Measurements from ENCODE around the gene POLR2J2. TPM values are rescaled to one million over a fixed set of nuclear protein-coding genes. Genes with fewer than 3 reads are reported as not detected.
A peak's percentile ranks its signal among the peaks of the same experiment; 100 is the strongest.
"Not testable (repeated sequence)": the region's sequence is repeated elsewhere in the genome, so short reads cannot be mapped to it uniquely, and the experiment has no call there.

The POLR2J2 gene
- total RNA-seq, 1 donor from 2014 or later: 3.3 TPM

- peak; percentile 14 for ATAC-seq
Measured at GRCh38 chr7:102667523-102667922, 3.9 kb downstream of the POLR2J2 start.

GRCh38 chr7:102666850-102667249, 4.6 kb downstream of the POLR2J2 start:
- peak; percentile 10 for ATAC-seq

DNA sequence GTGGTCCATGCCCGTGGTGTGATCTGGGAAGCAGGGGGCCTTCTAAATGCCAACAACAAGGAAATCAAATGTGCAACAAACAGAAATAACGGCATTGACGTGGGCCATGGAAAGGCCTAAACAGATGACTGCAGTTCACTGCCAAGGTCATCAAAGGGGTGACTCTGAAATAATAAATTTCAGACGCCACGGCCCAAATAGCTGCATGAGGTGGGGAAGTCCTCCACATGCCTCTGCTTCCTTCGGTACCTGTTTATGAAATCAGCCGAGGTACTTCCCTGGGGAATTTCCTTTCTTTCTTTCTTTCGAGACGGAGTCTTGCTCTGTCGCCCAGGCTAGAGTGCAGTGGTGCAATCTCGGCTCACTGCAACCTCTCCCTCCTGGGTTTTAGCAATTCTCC, 6.7 kb downstream of the POLR2J2 start:
- ATAC-seq: not testable (repeated sequence)

DNA sequence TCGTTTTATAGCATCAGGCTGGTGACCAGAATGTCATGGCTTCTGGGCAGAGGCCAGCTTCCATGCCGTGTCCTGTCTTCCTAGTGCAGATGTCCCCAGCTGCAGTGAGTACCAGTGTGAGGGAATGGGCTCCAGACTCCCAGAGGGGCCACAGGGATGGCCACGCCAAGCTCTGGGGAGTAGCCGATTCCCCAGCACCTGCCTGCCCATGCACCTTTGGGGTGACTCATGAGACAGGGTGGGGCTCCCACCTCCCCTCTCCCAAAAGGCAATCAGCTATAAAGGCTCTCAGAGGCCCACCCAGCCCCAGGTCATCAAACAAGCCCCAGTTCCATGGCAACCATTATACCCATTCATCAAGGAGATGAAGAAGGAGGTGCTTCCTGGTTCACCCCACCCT, 21.5 kb downstream of the POLR2J2 start, which contains the start of gene SPDYE2B:
Gene SPDYE2B, plus strand, starts transcription at position 396 of the 400 bp plus-strand sequence. CDS start 2,030 bp downstream, outside the sequence.
- ATAC-seq: peak; percentile 58

DNA sequence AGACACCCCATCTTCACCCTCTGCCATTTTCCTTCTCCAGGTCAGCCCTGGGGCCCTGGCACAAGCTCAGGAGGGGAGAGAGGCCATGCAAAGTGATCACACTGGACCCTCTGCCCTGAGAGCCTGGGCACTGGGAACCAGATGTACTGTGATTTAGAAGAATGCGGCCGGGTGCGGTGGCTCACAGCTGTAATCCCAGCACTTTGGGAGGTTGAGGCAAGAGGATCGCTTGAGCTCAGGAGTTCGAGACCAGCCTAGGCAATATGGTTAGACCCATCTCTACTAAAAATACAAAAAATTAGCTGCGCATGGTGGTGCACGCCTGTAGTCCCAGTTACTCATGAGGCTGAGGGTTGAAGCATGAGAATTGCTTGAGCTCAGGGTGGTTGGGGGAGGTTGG, 23.6 kb downstream of the POLR2J2 start:
- ATAC-seq: not testable (repeated sequence)

DNA sequence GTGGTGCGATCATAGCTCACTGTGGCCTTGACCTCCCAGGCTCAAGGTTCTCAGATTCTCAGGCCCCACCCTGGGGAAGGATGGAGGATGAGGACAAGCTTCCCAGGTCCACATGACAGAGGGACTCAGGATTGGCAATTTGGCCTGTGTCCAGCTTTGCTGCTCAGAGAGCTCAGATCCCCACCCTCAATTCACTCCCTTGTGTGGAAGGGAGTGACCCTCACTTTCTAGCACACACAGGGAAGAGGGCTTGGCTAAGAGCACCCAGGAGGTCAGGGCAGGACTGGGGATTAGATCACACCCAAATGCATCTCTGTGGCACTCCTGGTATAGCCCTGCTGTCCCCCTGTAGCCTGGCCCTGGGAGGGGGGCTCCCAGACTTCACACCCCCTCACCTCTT, 28.1 kb downstream of the POLR2J2 start:
- peak; percentile 67 for ATAC-seq

GRCh38 chr7:102642691-102643090, 28.8 kb downstream of the POLR2J2 start, which contains the start of gene UPK3BL1:
UPK3BL1 (minus strand) TSS chr7:102642791; CDS start chr7:102642741, 50 bp downstream.
- ATAC-seq: peak; percentile 77

GRCh38 chr7:102638848-102639247, 32.6 kb downstream of the POLR2J2 start:
- ATAC-seq: peak; percentile 2

GRCh38 chr7:102636956-102637355, 34.5 kb downstream of the POLR2J2 start:
- ATAC-seq: not testable (repeated sequence)

GRCh38 chr7:102635354-102635753, 36.1 kb downstream of the POLR2J2 start:
- peak; percentile 26 for ATAC-seq

DNA sequence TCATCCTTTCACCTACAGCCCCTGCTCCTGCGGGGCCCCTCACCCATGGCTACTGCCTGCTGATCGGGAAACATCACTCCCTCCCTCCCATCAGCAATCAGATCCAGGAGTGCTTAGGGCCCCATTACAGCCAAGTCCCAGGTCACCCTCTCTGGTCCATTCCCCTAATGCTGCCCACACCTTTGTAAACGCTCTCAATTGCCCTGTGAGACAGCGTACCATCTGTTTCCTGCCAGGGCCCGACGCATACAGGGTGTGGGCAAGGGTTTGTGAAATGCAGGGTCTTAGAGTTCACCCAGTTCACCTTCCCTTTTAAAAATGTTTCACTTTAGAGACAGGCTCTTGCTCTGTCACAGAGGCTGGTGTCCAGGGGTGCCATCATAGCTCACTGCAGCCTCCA, 37.2 kb downstream of the POLR2J2 start:
- ATAC-seq: not testable (repeated sequence)

GRCh38 chr7:102630622-102631021, 40.8 kb downstream of the POLR2J2 start:
- ATAC-seq: peak; percentile 42

DNA sequence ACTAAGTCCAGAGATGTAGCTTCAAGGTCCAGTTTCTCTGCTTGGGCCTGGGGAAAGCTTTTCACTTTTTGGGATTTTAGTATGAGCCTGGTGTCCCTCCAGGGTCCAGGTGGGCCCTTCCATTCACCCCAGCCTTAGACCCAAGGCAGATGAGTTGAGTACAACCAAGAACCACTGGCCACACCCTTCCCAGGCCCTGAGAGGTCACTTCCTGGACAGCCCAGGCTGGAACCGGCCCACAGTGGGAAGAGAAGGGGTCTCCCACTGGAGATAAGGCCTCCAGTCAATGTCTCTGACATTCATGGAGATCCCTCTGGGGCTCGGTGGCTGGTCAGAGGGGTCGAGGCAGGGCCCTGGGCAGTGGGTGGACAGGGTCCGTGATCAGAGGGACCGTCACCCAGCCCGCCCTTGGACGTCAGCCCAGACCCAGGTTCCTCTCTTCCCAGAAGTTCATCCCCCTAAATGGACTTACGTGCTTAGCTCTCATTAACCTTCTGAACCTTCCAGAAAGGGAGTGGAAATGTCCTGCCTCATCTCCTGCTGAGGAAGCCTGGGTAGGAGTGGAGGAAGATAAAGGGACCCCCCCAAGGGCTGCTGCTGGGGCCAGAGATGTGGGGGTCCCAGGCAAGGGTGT, 44.1 kb downstream of the POLR2J2 start:
- ATAC-seq: peak; percentile 22

GRCh38 chr7:102618122-102618521, 53.3 kb downstream of the POLR2J2 start:
- ATAC-seq: not testable (repeated sequence)

GRCh38 chr7:102616507-102617125, 54.8 kb downstream of the POLR2J2 start, which contains the start of gene RASA4:
RASA4 (minus strand) TSS chr7:102616756; CDS start chr7:102616689, 67 bp downstream.
- peak; percentile 95 for ATAC-seq

Other genes starting within 250 kb of the POLR2J2 start
- gene ORAI2, start 238.1 kb downstream of the POLR2J2 start, total RNA-seq: 3.1 TPM
- 5.7 TPM for gene ALKBH4, start 206.8 kb downstream of the POLR2J2 start, total RNA-seq
- 8.7 TPM for gene LRWD1, start 206.7 kb downstream of the POLR2J2 start, total RNA-seq
- gene POLR2J, start 192.7 kb downstream of the POLR2J2 start, total RNA-seq: 38.5 TPM
- gene RASA4B, start 153.9 kb downstream of the POLR2J2 start, total RNA-seq: 2.8 TPM
- 88.8 TPM for gene UPK3BL2, start 128.0 kb downstream of the POLR2J2 start, total RNA-seq
- not detected for gene SPDYE2, start 120.4 kb downstream of the POLR2J2 start, total RNA-seq
- 13.8 TPM for gene POLR2J3, start 99.1 kb downstream of the POLR2J2 start, total RNA-seq
- 13.2 TPM for gene RASA4, start 54.9 kb downstream of the POLR2J2 start, total RNA-seq
- gene UPK3BL1, start 28.9 kb downstream of the POLR2J2 start, total RNA-seq: 304 TPM
- gene SPDYE2B, start 21.3 kb downstream of the POLR2J2 start, total RNA-seq: not detected
- 7.5 TPM for gene FAM185A, start 77.3 kb upstream of the POLR2J2 start, total RNA-seq
- gene LRRC17, start 241.3 kb upstream of the POLR2J2 start, total RNA-seq: 0.32 TPM

Data from esophagus mucosa (tissue), 1 donor.